ENCODE results near the gene SPSB3.

- TF ChIP-seq POLR2A (IDR thresholded peaks at IDR 0.05) (no peak), CTCF (IDR thresholded peaks at IDR 0.05 in 4 of 5, conservative IDR thresholded peaks at IDR 0.05 in 1 of 5) (no peak)
These were observed 7.9 kb upstream of the SPSB3 start for GRCh38 chr16:1790261-1790610.

All from gastrocnemius medialis (tissue), 4 donors.